Lower leg skin (tissue), 3 donors: Measurements from ENCODE around the gene SRSF7.

Source experiments
- POLR2A ChIP-seq, 2 donors: fragments of 450-650 bp; IDR thresholded peaks; one replicate each; pipeline ENCODE4 v1.6.1; 2016 to 2017; ENCODE audit warnings: antibody characterized with exemption in 2 of 2, mild to moderate bottlenecking in 1 of 2, moderate library complexity in 1 of 2
- TF ChIP-seq, protein P1 (sequence below), 3 donors: fragments of 450-650 bp; IDR thresholded peaks; one replicate each; pipeline ENCODE4 v1.5.1; 2016; ENCODE audit warnings: antibody characterized with exemption in 3 of 3, mild to moderate bottlenecking in 3 of 3, moderate library complexity in 2 of 3

DNA sequence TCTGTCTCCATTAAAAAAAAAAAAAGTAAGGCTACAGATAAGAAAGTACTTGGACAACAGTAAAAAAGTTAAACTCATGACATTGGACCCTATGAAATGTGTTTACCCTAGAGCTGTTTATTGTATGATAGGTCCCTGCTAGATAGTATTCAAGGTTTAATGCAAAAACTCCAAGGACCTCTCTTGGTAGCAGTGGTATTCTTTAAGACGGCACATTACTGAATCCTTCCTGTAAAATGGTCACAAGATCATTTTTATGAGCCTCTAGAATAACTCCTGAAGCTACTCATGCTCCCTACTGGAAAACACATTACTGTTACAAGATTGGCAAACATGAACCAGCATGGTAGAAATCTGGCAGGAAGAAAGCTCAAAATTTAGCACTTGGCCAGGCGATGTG is 46.5 kb downstream of the SRSF7 start:
- TF ChIP-seq, protein P1, sequence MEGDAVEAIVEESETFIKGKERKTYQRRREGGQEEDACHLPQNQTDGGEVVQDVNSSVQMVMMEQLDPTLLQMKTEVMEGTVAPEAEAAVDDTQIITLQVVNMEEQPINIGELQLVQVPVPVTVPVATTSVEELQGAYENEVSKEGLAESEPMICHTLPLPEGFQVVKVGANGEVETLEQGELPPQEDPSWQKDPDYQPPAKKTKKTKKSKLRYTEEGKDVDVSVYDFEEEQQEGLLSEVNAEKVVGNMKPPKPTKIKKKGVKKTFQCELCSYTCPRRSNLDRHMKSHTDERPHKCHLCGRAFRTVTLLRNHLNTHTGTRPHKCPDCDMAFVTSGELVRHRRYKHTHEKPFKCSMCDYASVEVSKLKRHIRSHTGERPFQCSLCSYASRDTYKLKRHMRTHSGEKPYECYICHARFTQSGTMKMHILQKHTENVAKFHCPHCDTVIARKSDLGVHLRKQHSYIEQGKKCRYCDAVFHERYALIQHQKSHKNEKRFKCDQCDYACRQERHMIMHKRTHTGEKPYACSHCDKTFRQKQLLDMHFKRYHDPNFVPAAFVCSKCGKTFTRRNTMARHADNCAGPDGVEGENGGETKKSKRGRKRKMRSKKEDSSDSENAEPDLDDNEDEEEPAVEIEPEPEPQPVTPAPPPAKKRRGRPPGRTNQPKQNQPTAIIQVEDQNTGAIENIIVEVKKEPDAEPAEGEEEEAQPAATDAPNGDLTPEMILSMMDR (IDR thresholded peaks at IDR 0.05) = no peak
- TF ChIP-seq POLR2A (IDR thresholded peaks at IDR 0.05) = no peak
